Parathyroid adenoma (tissue), 2 donors: ENCODE measurements around the gene KLRG1.

Experiments used
- H2AFZ ChIP-seq: fragments of 300-600 bp; sonication (generic); one replicate; pipeline ENCODE4 v1.7.0; 2017; ENCODE audit warnings: antibody characterized with exemption, mild to moderate bottlenecking
- H3K27ac ChIP-seq: fragments of 300-600 bp; sonication (generic); one replicate; pipeline ENCODE4 v1.7.0; 2017
- H3K27me3 ChIP-seq: fragments of 300-600 bp; sonication (generic); one replicate; pipeline ENCODE4 v1.7.0; 2017; ENCODE audit warnings: low read length; ENCODE audit not compliant: control insufficient read depth, insufficient read depth
- H3K36me3 ChIP-seq: fragments of 300-600 bp; sonication (generic); one replicate; pipeline ENCODE4 v1.7.0; 2017; ENCODE audit warnings: low read length; ENCODE audit not compliant: control insufficient read depth, insufficient read depth
- H3K4me1 ChIP-seq: fragments of 300-600 bp; sonication (generic); one replicate; pipeline ENCODE4 v1.7.0; 2017; ENCODE audit warnings: control low read depth
- H3K4me2 ChIP-seq: fragments of 300-600 bp; sonication (generic); one replicate; pipeline ENCODE4 v1.7.0; 2017; ENCODE audit warnings: low read length
- H3K4me3 ChIP-seq: fragments of 300-600 bp; sonication (generic); one replicate; pipeline ENCODE4 v1.7.0; 2017; ENCODE audit warnings: low read depth, low read length
- H3K79me2 ChIP-seq: fragments of 300-600 bp; sonication (generic); one replicate; pipeline ENCODE4 v1.7.0; 2017; ENCODE audit warnings: control low read depth
- H3K9ac ChIP-seq: fragments of 300-600 bp; sonication (generic); one replicate; pipeline ENCODE4 v1.7.0; 2017; ENCODE audit warnings: mild to moderate bottlenecking
- H3K9me3 ChIP-seq: fragments of 300-600 bp; sonication (generic); one replicate; pipeline ENCODE4 v1.7.0; 2017; ENCODE audit warnings: low read length; ENCODE audit not compliant: control insufficient read depth
- TF ChIP-seq, protein P1 (sequence below): fragments of 300-600 bp; sonication (generic); IDR thresholded peaks from one replicate; pipeline ENCODE4 v1.7.0; 2017; ENCODE audit warnings: antibody characterized with exemption, mild to moderate bottlenecking
- donor health status: primary hyperparathyroidism.

KLRG1 gene

DNA sequence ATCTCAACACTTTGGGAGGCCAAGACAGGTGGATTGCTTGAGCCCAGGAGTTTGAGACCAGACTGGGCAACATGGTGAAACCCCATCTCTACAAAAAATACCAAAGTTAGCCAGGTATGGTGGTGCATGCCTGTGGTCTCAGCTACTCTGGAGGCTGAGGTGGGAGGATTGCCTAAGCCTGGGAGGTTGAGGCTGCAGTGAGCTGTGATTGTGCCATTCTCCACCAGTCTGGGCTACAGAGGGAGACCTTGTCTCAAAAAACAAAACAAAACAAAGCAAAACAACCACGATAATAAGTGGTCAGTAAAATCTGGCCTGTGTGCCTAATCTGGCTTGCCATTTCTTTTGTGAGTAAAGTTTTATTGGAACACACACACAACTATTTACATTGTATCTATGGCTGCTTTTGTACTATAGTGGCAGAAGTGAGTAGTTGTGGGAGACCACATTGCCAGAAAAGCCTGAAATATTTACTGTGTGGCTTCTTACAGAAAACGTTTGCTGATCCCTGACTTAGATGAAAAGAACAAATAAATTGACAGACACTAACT is 19.4 kb upstream of the KLRG1 start:
- no peak overlapping the region for H3K9ac ChIP-seq
- no peaks in the 10 kb centered on the region for H3K36me3 ChIP-seq
- no peak overlapping the region for H3K4me3 ChIP-seq
- no peak overlapping the region for H2AFZ ChIP-seq
- no peaks in the 10 kb centered on the region for H3K9me3 ChIP-seq
- H3K27ac ChIP-seq: no peak overlapping the region
- no peaks in the 10 kb centered on the region for H3K79me2 ChIP-seq
- TF ChIP-seq, protein P1, sequence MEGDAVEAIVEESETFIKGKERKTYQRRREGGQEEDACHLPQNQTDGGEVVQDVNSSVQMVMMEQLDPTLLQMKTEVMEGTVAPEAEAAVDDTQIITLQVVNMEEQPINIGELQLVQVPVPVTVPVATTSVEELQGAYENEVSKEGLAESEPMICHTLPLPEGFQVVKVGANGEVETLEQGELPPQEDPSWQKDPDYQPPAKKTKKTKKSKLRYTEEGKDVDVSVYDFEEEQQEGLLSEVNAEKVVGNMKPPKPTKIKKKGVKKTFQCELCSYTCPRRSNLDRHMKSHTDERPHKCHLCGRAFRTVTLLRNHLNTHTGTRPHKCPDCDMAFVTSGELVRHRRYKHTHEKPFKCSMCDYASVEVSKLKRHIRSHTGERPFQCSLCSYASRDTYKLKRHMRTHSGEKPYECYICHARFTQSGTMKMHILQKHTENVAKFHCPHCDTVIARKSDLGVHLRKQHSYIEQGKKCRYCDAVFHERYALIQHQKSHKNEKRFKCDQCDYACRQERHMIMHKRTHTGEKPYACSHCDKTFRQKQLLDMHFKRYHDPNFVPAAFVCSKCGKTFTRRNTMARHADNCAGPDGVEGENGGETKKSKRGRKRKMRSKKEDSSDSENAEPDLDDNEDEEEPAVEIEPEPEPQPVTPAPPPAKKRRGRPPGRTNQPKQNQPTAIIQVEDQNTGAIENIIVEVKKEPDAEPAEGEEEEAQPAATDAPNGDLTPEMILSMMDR: no peak
- H3K4me2 ChIP-seq: no peak overlapping the region
- H3K27me3 ChIP-seq: no peaks in the 10 kb centered on the region
- H3K4me1 ChIP-seq: no peaks in the 10 kb centered on the region

DNA sequence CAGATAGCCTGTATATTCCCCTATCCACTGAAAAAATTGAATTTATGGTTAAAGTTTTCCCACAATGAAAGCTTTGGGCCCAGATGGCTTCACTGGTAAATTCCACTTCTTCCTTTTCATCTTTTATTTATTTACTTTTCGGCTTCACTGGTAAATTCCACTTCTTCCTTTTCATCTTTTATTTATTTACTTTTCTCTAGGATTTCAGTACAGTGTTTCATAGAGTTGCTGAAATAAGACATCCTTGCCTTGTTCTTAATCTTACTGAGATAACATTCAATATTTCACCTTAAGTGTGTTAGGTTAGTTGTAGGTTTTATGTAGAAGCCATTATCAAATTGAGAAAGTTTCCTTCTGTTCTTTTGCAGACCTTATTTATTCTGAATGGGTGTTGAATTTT is 18.9 kb upstream of the KLRG1 start:
- Histone ChIP-seq H2AFZ (no peak overlapping the region), H3K79me2 (no peaks in the 10 kb centered on the region), H3K4me1 (no peaks in the 10 kb centered on the region), H3K4me2 (no peak overlapping the region), H3K9me3 (no peaks in the 10 kb centered on the region), H3K9ac (no peak overlapping the region), H3K36me3 (no peaks in the 10 kb centered on the region), H3K4me3 (no peak overlapping the region), H3K27ac (no peak overlapping the region), H3K27me3 (no peaks in the 10 kb centered on the region)
- TF ChIP-seq, protein P1: no peak

DNA sequence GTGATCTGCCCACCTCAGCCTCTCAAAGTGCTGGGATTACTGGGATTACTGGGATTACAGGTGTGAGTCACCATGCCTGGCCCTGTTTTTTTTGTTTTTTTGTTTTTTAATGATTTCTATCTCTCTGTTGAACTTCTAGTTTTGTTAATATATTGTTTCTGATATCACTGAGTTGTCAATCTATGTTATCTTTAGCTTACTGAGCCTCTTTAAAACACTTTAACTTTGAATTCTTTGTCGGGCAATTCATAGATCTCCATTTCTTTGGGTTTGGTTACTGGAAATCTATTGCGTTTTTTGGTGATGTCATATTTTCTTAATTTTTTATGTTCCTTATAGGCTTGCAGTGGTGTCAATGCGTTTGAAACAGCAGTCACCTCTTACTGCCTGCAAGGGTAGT is 9.2 kb upstream of the KLRG1 start:
- H3K27ac ChIP-seq: no peak overlapping the region
- H3K79me2 ChIP-seq: no peaks in the 10 kb centered on the region
- H2AFZ ChIP-seq: no peak overlapping the region
- H3K4me2 ChIP-seq: no peak overlapping the region
- H3K4me1 ChIP-seq: no peaks in the 10 kb centered on the region
- no peak overlapping the region for H3K4me3 ChIP-seq
- TF ChIP-seq, protein P1: no peak
- no peaks in the 10 kb centered on the region for H3K36me3 ChIP-seq
- no peak overlapping the region for H3K9ac ChIP-seq
- no peaks in the 10 kb centered on the region for H3K9me3 ChIP-seq
- no peaks in the 10 kb centered on the region for H3K27me3 ChIP-seq

DNA sequence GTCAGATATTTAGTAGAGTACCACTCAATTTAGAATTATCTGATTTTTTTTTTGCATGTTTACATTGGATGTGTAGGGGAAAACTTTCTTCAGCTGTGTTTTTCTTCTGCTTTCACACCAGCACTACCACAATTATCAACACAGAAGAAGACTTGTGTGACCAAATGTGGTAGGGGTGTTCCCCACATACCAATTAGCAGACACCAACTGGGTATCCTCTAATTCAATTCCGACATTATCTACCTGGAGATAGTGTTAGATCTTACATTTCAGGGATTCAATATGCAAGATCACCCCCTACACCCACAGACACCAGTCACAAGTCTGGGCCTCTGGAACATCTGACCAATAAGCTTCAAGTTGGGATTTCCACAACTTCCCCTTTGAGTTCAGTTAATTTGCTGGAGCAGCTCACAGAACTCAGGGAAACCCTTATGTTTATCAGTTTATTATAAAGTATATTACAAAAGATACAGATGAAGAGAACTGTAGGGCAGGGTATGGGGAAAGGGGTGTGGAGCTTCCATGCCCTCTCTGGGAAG is 4.1 kb upstream of the KLRG1 start:
- Histone ChIP-seq H3K4me1 (no peaks in the 10 kb centered on the region), H3K9me3 (no peaks in the 10 kb centered on the region), H3K79me2 (no peaks in the 10 kb centered on the region), H3K36me3 (no peaks in the 10 kb centered on the region), H3K27ac (no peak overlapping the region), H2AFZ (no peak overlapping the region), H3K27me3 (no peaks in the 10 kb centered on the region), H3K9ac (no peak overlapping the region), H3K4me2 (no peak overlapping the region), H3K4me3 (no peak overlapping the region)
- TF ChIP-seq, protein P1: no peak

DNA sequence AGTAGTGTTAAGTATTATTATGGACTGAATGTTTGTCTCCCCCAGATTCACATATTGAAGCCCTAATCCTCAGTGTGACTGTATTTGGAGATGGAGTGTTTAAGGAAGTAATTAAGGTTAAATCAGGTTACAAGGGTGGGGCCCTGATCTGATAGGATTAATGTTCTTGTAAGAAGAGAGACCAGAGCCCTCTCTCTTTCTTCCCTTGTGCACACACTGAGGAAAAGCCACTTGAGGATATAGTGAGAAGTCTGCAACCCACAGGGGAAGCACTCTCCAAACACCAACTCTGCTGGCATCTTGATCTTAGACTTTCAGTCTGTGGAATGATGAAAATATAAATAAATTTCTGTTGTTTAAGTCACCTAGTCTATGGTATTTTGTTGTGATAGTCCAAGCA is 2.2 kb upstream of the KLRG1 start:
- Histone ChIP-seq H3K36me3 (no peaks in the 10 kb centered on the region), H3K79me2 (no peaks in the 10 kb centered on the region), H3K4me3 (no peak overlapping the region), H2AFZ (no peak overlapping the region), H3K4me1 (no peaks in the 10 kb centered on the region), H3K9ac (no peak overlapping the region), H3K9me3 (no peaks in the 10 kb centered on the region), H3K4me2 (no peak overlapping the region), H3K27me3 (no peaks in the 10 kb centered on the region), H3K27ac (no peak overlapping the region)
- TF ChIP-seq, protein P1: no peak
